Frontal cortex (tissue), 4 donors: ENCODE data around the gene LHFPL4. TPM values are rescaled to one million over a fixed set of nuclear protein-coding genes. Genes with fewer than 3 reads are reported as not detected.

Experiments used
- DNase-seq, 2 donors: peaks; one replicate each; pipeline ENCODE4 v3.0.0; 2012; ENCODE audit warnings: low spot score in 2 of 2
- FAIRE-seq: peaks from 2 replicates; lab custom pipeline; 2012; peaks lifted over from hg19 to GRCh38; lab: Jason Lieb, UNC
- total RNA-seq: library from RNA; depleted of rRNA; stranded (reverse); fragments of >200 nt; gene quantifications from one replicate; pipeline ENCODE4 v1.2.3, GENCODE V29; 2014
- donor health status: control.
- donor health status: control.
- donor health status: control.

LHFPL4 gene
- total RNA-seq, 1 donor from 2014 or later = 47.3 TPM

DNA sequence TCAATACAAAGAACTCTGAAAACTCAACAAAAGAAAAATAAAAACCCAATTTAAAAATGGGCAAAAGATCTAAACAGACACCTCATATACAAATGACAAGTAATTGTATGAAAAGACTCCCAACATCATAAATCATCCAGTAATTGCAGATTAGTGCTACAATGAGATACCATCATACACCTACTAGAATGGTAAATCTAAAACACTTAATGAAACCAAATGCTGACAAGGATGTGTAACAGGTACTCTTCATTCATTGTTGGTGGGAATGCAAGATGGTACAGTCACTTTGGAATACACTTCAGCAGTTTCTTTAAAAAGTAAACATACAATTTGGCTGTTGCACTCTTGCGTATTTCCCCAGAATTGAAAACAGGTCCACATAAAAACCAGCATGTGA lies 68.4 kb downstream of the LHFPL4 start:
- no peak for FAIRE-seq
- DNase-seq = no peak

DNA sequence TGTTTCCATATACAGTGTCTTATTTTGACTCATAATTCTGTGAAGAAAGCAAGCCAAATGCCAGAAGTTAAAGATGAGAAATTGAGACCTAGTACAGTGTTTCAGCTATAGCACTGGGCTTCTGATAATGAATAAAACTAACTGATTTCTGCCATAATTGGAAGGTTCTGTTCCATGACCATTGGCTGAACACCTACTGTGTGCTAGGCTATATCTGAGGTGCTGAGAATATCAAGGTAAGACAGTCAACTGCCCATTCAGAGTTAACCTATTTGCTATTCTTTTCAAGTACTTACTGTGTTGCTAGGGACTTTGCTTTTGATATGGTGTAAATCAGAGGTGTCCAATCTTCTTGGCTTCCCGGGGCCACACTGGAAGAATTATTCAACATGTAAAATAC lies 73.4 kb downstream of the LHFPL4 start:
- FAIRE-seq = no peak
- no peak for DNase-seq

DNA sequence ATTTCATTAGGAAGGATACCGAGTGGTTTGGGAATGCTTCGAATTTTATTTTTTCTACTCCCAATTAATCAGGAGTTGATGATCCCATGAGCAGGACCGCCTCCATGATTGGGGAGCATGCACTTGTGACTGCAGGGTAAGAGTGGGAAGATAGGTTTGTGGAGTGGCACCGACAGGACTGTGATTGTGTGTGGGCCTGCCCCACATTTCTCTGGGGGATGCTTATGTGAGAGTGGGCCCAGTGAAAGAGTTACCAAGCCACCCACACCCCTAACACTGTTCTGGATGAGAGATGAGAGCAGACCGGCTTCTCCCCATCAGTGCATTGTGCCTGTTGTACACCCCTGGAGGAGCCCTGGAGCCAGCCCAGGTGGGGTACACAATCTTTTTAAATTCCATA lies 76.7 kb downstream of the LHFPL4 start:
- FAIRE-seq (no peak), DNase-seq (no peak)

DNA sequence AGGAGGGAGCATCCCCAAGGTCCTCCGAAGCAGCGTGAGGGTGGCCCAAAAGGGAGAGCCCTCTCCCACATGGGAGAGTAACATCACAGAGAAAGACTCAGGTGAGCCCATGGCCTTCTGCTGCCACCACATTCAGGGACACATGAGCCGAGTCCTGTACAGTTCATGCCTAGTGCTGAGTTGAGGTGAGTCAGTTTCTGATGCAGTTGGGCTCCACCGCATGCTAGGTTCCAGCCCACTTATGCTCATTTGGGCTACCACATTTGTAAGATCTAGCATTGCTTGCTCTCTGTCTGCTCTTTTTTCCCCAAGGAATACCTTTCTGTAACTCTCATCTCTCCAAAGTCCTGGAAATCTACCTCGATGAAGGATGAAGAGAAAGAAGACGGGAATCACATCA lies 79.1 kb downstream of the LHFPL4 start:
- FAIRE-seq = no peak
- DNase-seq = no peak

DNA sequence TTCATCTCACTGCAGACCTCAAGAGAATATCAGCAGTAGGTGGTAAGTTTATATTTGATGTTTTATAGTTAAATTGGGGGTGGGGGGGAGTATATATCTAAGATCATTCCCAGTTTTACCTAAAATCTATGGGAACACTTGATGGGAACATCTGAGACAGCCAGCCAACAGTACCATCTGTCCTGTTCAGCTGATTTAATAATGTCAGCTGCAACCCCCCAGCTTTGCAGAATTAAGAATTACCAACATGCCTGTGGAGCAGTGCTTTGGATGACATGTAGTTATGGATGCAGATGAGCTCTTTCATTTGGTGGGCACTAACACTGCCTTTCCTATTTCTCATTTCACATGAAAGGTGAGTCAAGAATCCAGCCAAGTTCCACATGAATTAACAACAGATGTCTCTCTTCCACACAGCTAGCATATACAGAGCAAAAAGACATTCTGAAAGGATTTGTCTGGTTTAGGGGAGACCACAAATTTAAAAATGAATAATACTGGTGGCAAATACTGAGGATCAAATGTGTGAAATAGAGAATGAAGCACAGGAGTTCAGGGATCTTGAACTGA lies 80.0 kb downstream of the LHFPL4 start:
- FAIRE-seq (no peak), DNase-seq (no peak)

DNA sequence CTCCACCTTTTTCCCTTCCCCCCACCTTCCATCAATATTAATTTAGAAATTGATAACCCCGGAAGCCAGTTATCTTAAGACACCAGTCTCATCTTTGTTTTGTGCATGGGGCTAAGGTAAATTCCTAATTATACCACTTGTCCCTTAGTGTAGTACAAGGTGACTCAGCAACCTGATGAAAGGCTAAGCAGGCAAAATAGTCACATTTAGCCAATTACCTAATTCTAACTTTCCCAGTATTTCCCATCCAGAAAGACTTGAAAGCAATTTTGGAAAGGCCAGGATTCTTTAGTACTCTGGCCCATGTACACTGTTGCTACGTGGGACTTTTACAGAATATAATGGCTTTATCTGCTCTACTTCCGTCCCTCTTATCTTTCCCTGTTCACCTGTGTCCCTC lies 83.6 kb downstream of the LHFPL4 start:
- FAIRE-seq = no peak
- no peak for DNase-seq

DNA sequence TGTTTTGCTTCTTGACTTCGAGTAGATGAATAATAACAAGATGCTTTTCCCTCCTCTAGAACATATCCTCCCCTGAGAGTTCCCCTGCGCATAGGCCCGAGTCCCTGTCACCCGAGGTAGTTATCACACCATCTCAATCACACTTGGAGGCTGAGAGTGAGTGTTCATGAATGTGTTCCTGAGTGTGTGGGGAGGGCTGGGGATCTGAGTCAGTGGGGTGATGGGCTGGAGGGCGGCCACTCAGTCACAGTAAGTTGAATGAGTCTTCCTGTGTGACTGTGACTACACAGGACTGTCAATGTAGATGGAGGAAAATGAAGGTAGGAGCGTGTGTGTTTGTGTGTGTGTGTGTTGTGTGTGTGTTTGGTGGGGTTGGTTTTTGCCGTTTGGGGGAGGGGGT lies 85.2 kb downstream of the LHFPL4 start:
- DNase-seq = no peak
- FAIRE-seq = no peak

DNA sequence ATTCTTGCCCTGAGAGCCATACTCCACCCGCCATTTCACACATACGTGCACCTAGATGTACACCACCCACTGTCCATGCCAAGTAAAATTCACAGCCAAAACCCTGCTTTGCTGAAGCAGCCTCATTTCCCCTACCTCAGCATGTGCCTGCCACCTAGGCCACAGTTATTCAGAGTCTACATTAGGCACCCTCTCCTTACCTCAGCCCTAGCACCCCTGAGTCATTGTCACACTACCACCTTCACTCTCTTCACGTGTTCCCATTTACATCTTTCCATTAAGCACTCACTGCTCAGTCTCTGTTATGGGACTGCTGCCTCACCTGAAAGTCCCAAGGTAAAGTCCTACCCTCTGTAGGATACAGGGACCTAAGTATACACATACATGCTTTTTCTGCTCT lies 86.2 kb downstream of the LHFPL4 start:
- no peak for FAIRE-seq
- DNase-seq = no peak

DNA sequence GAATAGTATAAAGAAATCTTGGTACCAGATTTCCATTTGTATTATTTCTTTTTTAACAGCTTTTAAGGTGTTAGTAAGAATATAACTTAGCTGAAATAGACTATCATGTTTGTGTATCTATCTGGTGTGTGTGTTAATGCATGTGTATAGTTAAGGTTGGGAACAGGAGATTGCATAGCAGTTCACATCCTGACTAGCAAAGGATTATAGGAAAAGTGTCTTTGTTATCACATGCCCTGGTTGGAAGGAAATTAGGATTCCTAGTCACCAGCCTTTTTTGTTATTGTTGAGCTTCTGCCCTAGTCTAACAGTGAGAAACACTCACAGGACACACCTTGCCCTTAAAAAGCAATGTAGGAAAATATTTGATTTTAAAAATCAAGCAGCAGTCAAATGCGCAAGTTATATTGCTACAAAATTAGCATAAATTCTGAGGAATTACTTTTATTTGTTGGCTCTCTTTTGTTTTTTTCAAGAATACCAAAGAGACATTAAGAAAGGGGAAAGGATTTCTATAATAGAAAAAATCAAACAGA lies 98.0 kb downstream of the LHFPL4 start:
- DNase-seq = no peak
- FAIRE-seq = no peak

DNA sequence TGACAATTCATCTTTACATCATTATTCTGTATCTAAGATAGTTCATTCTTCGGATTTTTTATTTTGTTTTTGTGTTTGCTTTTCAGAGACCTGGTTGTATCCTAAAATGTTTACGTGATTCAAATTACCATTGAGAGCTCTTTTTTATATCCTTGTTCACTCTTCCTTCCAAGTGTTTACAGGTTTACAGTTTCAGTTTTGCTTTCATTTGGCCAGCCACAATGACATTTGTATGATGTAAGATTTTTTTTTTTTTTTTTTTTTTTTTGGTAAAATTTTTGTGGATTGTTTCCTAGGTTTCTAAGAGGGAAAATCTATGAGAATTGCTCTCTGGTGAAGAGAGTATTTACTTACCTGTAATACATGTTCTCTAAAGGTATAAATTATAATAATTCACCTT lies 101.2 kb downstream of the LHFPL4 start:
- no peak for FAIRE-seq

DNA sequence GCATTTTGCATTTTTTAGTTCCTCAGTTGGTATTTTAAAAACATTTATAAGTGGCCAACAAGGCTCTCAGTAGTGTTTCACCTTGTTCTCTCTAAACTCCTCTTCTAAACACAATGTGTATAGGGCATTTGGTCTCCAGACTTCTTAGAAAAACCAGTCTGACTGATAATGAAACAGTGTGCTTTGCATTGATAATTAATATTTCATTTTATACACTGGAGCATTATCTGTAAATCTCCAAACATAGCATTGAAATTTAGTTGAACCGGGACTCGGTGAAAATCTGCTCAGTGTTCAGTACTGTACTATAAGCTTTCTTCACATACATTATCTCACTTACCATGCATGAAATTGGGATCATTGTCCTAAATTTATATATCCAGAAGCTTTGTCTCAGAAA lies 102.6 kb downstream of the LHFPL4 start:
- DNase-seq (no peak), FAIRE-seq (no peak)

More for the DNA sequence above, 101.2 kb downstream of the LHFPL4 start:
- DNase-seq = no peak

DNA sequence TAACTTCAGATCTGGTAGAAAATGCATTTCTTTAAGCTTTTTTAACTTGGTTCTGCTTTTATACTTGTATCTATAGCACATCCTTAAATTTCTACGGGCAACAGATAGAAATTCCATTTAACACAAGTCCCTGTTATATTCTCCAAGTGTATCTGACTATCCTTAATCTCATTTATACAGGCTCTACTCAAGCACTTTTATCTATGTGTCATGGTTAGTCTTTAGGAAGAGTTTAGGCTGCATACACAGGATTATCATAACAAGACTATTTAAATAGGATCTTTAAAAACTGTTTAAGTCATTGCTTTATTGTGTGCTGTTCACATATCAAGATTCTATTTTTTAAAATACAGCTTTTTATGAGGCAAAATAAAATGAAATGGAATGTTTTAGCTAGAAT lies 103.5 kb downstream of the LHFPL4 start:
- no peak for DNase-seq
- no peak for FAIRE-seq

DNA sequence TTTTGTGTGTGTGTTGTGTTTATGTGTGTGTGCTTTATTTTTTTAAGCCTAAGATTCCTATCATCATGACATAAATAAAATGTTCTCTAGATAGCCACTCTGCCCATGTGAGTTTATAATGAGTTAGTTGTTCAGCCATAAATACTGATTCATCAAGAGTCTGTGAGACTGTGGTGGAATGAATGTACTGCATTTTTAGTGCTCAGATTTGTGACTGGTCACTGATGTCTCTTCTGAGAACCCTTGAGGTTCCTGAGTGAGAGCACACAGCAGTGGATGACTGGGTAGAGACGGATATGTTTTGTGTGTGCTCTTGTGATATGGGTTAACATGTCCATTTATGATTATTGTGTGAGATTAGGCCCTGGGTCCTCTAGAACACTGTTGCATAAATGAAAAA lies 105.0 kb downstream of the LHFPL4 start:
- FAIRE-seq = no peak
- no peak for DNase-seq

Other genes starting within 250 kb of the LHFPL4 start
- 79.1 TPM for gene THUMPD3, start 190.8 kb downstream of the LHFPL4 start, total RNA-seq
- 28.5 TPM for gene SETD5, start 156.2 kb downstream of the LHFPL4 start, total RNA-seq
- 20.8 TPM for gene MTMR14, start 95.7 kb upstream of the LHFPL4 start, total RNA-seq
- gene CPNE9, start 150.0 kb upstream of the LHFPL4 start, total RNA-seq = 0.41 TPM
- 16.3 TPM for gene BRPF1, start 177.9 kb upstream of the LHFPL4 start, total RNA-seq
- 98.6 TPM for gene OGG1, start 196.1 kb upstream of the LHFPL4 start, total RNA-seq
- gene CAMK1, start 216.1 kb upstream of the LHFPL4 start, total RNA-seq = 69.7 TPM
- 33.0 TPM for gene TADA3, start 238.7 kb upstream of the LHFPL4 start, total RNA-seq
- 181 TPM for gene ARPC4, start 239.3 kb upstream of the LHFPL4 start, total RNA-seq